Endothelial cell (in vitro differentiated cells): ENCODE measurements around the gene ATP13A1. TPM values are rescaled to one million over a fixed set of nuclear protein-coding genes. Genes with fewer than 3 reads are reported as not detected.
"Not testable (repeated sequence)": the region's sequence is repeated elsewhere in the genome, so short reads cannot be mapped to it uniquely, and the experiment has no call there.

Source experiments
- DNase-seq: peaks from one replicate; pipeline ENCODE4 v3.0.0; 2021; ENCODE audit warnings: low spot score
- H3K27ac Mint-ChIP-seq: one replicate; pipeline ENCODE4 v1.8.0; 2021; ENCODE audit warnings: mixed read lengths, inconsistent platforms; ENCODE audit not compliant: unreplicated experiment
- H3K27me3 Mint-ChIP-seq: one replicate; pipeline ENCODE4 v1.8.0; 2021; ENCODE audit warnings: mild to moderate bottlenecking, moderate library complexity, mixed read lengths, inconsistent platforms; ENCODE audit not compliant: unreplicated experiment
- H3K36me3 Mint-ChIP-seq: one replicate; pipeline ENCODE4 v1.8.0; 2021; ENCODE audit warnings: mild to moderate bottlenecking, low read depth, mixed read lengths, inconsistent platforms; ENCODE audit not compliant: unreplicated experiment
- H3K4me1 Mint-ChIP-seq: one replicate; pipeline ENCODE4 v1.8.0; 2021; ENCODE audit warnings: mild to moderate bottlenecking, mixed read lengths, inconsistent platforms; ENCODE audit not compliant: unreplicated experiment
- H3K4me3 Mint-ChIP-seq: one replicate; pipeline ENCODE4 v1.8.0; 2021; ENCODE audit warnings: mild to moderate bottlenecking, mixed read lengths, inconsistent platforms; ENCODE audit not compliant: unreplicated experiment
- H3K9me3 Mint-ChIP-seq: one replicate; pipeline ENCODE4 v1.8.0; 2021; ENCODE audit warnings: mixed read lengths, inconsistent platforms; ENCODE audit not compliant: unreplicated experiment
- total RNA-seq: library from RNA; stranded (reverse); fragmentation: NEBNext Ultra II Directional; extraction: Animal tissue kit (Norgen Biotek cat#: 25700); gene quantifications from one replicate; pipeline ENCODE4 v1.2.1, GENCODE V29; 2021; ENCODE audit not compliant: unreplicated experiment
- TF ChIP-seq, protein P1 (sequence below): fragments of 200-600 bp; sonication (generic); IDR thresholded peaks from one replicate; pipeline ENCODE4 v1.5.0; 2021; ENCODE audit warnings: antibody characterized with exemption; ENCODE audit not compliant: unreplicated experiment

The ATP13A1 gene
- total RNA-seq, 1 donor from 2014 or later: 56.7 TPM

- Mint-ChIP-seq H3K27me3 (peaks cover 15% of the 10 kb centered on the region), H3K27ac (no peak overlapping the region), H3K9me3 (no peaks in the 10 kb centered on the region), H3K4me3 (no peak overlapping the region), H3K4me1 (peaks cover 2% of the 10 kb centered on the region), H3K36me3 (peaks cover 7% of the 10 kb centered on the region)
- DNase-seq: no peak
- TF ChIP-seq, protein P1, sequence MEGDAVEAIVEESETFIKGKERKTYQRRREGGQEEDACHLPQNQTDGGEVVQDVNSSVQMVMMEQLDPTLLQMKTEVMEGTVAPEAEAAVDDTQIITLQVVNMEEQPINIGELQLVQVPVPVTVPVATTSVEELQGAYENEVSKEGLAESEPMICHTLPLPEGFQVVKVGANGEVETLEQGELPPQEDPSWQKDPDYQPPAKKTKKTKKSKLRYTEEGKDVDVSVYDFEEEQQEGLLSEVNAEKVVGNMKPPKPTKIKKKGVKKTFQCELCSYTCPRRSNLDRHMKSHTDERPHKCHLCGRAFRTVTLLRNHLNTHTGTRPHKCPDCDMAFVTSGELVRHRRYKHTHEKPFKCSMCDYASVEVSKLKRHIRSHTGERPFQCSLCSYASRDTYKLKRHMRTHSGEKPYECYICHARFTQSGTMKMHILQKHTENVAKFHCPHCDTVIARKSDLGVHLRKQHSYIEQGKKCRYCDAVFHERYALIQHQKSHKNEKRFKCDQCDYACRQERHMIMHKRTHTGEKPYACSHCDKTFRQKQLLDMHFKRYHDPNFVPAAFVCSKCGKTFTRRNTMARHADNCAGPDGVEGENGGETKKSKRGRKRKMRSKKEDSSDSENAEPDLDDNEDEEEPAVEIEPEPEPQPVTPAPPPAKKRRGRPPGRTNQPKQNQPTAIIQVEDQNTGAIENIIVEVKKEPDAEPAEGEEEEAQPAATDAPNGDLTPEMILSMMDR: no peak
Observed at GRCh38 chr19:19613506-19613905, 50.0 kb downstream of the ATP13A1 start.

DNA sequence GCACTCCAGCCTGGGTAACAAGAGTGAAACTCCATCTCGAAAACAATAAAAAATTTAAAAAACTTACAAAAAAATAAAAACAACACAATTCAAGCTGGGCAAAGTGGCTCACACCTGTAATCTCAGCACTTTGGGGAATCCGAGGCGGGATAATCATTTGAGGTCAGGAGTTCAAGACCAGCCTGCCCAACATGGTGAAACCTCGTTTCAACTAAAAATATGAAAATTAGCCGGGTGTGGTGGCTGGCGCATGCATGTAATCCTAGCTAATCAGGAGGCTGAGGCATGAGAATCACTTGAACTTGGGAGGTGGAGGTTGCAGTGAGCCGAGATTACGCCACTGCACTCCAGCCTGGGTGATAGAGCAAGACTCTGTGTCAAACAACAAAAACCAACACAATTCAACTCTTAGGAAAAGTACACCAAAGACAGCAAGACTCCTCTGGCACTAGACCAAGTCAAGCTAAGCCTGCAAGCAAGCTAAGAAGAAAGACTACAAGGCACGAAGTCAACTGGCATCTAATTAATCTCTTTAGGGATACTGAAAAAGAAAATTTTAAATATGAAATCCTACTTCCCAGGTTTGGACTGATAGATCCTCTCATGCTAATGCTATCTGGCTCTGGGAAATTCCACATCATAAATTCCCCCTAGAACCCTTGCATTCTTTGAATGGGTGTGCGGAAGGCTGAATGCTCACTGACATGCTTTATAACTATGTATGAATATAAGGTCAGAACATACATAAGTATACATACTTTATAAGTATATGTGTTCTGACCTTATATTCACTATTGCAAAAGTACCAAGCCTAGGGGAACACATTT is 52.9 kb downstream of the ATP13A1 start:
- Mint-ChIP-seq H3K4me1 (peaks cover 3% of the 10 kb centered on the region), H3K36me3 (no peaks in the 10 kb centered on the region), H3K27me3 (peaks cover 2% of the 10 kb centered on the region), H3K27ac (no peak overlapping the region), H3K9me3 (no peaks in the 10 kb centered on the region), H3K4me3 (no peak overlapping the region)
- DNase-seq: no peak
- TF ChIP-seq, protein P1: no peak

- not testable (repeated sequence) for DNase-seq, H3K27me3 Mint-ChIP-seq, H3K27ac Mint-ChIP-seq
Observed at GRCh38 chr19:19606686-19607085, 56.8 kb downstream of the ATP13A1 start.

GRCh38 chr19:19606021-19606420 is 57.5 kb downstream of the ATP13A1 start:
- H3K4me3 Mint-ChIP-seq: no peak overlapping the region
- no peak for DNase-seq
- H3K27me3 Mint-ChIP-seq: peaks cover 1% of the 10 kb centered on the region
- no peak overlapping the region for H3K27ac Mint-ChIP-seq
- TF ChIP-seq, protein P1: no peak
- no peaks in the 10 kb centered on the region for H3K9me3 Mint-ChIP-seq
- peaks cover 3% of the 10 kb centered on the region for H3K4me1 Mint-ChIP-seq
- no peaks in the 10 kb centered on the region for H3K36me3 Mint-ChIP-seq

More at GRCh38 chr19:19606686-19607085, 56.8 kb downstream of the ATP13A1 start:
- not testable (repeated sequence) for H3K36me3 Mint-ChIP-seq, H3K9me3 Mint-ChIP-seq, H3K4me1 Mint-ChIP-seq, H3K4me3 Mint-ChIP-seq

GRCh38 chr19:19602713-19603324 is 60.7 kb downstream of the ATP13A1 start:
- peaks cover 3% of the 10 kb centered on the region for H3K4me1 Mint-ChIP-seq
- no peaks in the 10 kb centered on the region for H3K9me3 Mint-ChIP-seq
- no peak overlapping the region for H3K4me3 Mint-ChIP-seq
- H3K27ac Mint-ChIP-seq: no peak overlapping the region
- peaks cover 1% of the 10 kb centered on the region for H3K36me3 Mint-ChIP-seq
- TF ChIP-seq, protein P1: no peak
- DNase-seq: no peak
- peaks cover 3% of the 10 kb centered on the region for H3K27me3 Mint-ChIP-seq
